GM12878 (cell line): ENCODE results near the gene GP5. TPM values are rescaled to one million over a fixed set of nuclear protein-coding genes. Genes with fewer than 3 reads are reported as not detected.

Experiments
- ATAC-seq: fragments of 200-7000 bp; cut with Tn5 transposase; 3 replicates; pipeline ENCODE4 v1.9.1; 2020; ENCODE audit warnings: mild to moderate bottlenecking, moderate library complexity
- BruUV-seq: library from RNA; stranded (reverse); fragments of 400-500 nt; replicated peaks from 2 replicates; lab custom pipeline; 2021; lab: Mats Ljungman, UMichigan
- CTCF ChIA-PET: fragments of 300-600 bp; sonication (Branson Sonifier 250); formaldehyde crosslinking; extraction: SDS; loops from one replicate; lab custom pipeline; 2021; ENCODE audit warnings: inconsistent platforms; lab: Yijun Ruan, JAX
- POLR2A ChIA-PET: fragments of 350-600 bp; formaldehyde crosslinking; extraction: SDS; loops from one replicate; lab custom pipeline; 2021; ENCODE audit warnings: inconsistent platforms; lab: Charles Lee
- RAD21 ChIA-PET: fragments of 300-600 bp; sonication (Branson Sonifier 250); formaldehyde crosslinking; loops from one replicate; lab custom pipeline; 2023; ENCODE audit warnings: antibody characterized with exemption; ENCODE audit not compliant: unreplicated experiment; lab: Charles Lee
- SMC1A ChIA-PET: fragments of 300-600 bp; sonication (Branson Sonifier 250); formaldehyde crosslinking; loops from one replicate; lab custom pipeline; 2023; ENCODE audit not compliant: unreplicated experiment, uncharacterized antibody; lab: Charles Lee
- DNase-seq: peaks from one replicate; pipeline ENCODE4 v3.0.0-alpha.2; 2011; ENCODE audit warnings: low read depth, low spot score
- FAIRE-seq: peaks from 3 replicates; lab custom pipeline; 2011; peaks lifted over from hg19 to GRCh38; lab: Jason Lieb, UNC
- H2AFZ ChIP-seq: 2 replicates; pipeline ENCODE4 v1.6.0; 2011; ENCODE audit warnings: low read depth, low read length, control low read depth; ENCODE audit not compliant: control insufficient read depth
- H3K27ac ChIP-seq: 2 replicates; pipeline ENCODE4 v1.5.1; 2011; ENCODE audit warnings: control low read depth; ENCODE audit not compliant: control insufficient read depth, insufficient read depth
- H3K27me3 ChIP-seq, 2 experiments: replicated peaks in 1 of 2; 2 replicates each; pipeline versions ENCODE4 v1.6.0 to v1.6.1; 2011; ENCODE audit warnings: low read length in 1 of 2; ENCODE audit not compliant: control insufficient read depth in 2 of 2, insufficient read depth in 2 of 2
- H3K36me3 ChIP-seq, 2 experiments: 2 replicates each; pipeline ENCODE4 v1.5.1; 2011; ENCODE audit warnings: low read length in 1 of 2; ENCODE audit not compliant: control insufficient read depth in 2 of 2, insufficient read depth in 2 of 2
- H3K4me1 ChIP-seq: 2 replicates; pipeline ENCODE4 v1.6.1; 2011; ENCODE audit warnings: mild to moderate bottlenecking, low read length, moderate library complexity, mixed read lengths; ENCODE audit not compliant: control insufficient read depth, insufficient read depth
- H3K4me2 ChIP-seq: 2 replicates; pipeline ENCODE4 v1.6.0; 2011; ENCODE audit warnings: control low read depth; ENCODE audit not compliant: control insufficient read depth, insufficient read depth
- H3K4me3 ChIP-seq: fragments of 200-600 bp; sonication (generic); 2 replicates; pipeline ENCODE4 v1.5.1; 2016
- H3K79me2 ChIP-seq: 2 replicates; pipeline ENCODE4 v1.6.0; 2011; ENCODE audit warnings: low read length; ENCODE audit not compliant: control insufficient read depth, insufficient read depth
- H3K9ac ChIP-seq: 2 replicates; pipeline ENCODE4 v1.8.0; 2011; ENCODE audit warnings: low read length, control low read depth, mixed read lengths; ENCODE audit not compliant: control insufficient read depth, insufficient read depth
- H3K9me3 ChIP-seq: replicated peaks from 3 replicates; pipeline ENCODE4 v1.5.1; 2011; ENCODE audit warnings: mild to moderate bottlenecking, low read length; ENCODE audit not compliant: control insufficient read depth, insufficient read depth
- H4K20me1 ChIP-seq: 2 replicates; pipeline ENCODE4 v1.6.0; 2011; ENCODE audit not compliant: control insufficient read depth, insufficient read depth
- BMI1 ChIP-seq: fragments of 450-650 bp; IDR thresholded peaks from 2 replicates; pipeline ENCODE4 v1.6.1; 2016; ENCODE audit warnings: mild to moderate bottlenecking, moderate library complexity, borderline replicate concordance
- FOXK2 ChIP-seq: fragments of 450-650 bp; IDR thresholded peaks from 2 replicates; pipeline ENCODE4 v1.6.1; 2017; ENCODE audit warnings: mild to moderate bottlenecking, moderate library complexity
- HDAC6 ChIP-seq: fragments of 200-600 bp; sonication (generic); IDR thresholded peaks from one replicate; pipeline ENCODE4 v1.8.0; 2017; ENCODE audit warnings: antibody characterized with exemption; ENCODE audit not compliant: unreplicated experiment
- MYB ChIP-seq: fragments of 150-350 bp; IDR thresholded peaks from 2 replicates; pipeline ENCODE4 v1.6.1; 2014; ENCODE audit warnings: mild to moderate bottlenecking, low read depth, low read length, borderline replicate concordance
- NRF1 ChIP-seq: conservative IDR thresholded peaks from 2 replicates; pipeline ENCODE4 v1.6.1; 2011; ENCODE audit warnings: mild to moderate bottlenecking, low read depth, low read length, improper control_type of control experiment
- POLR2AphosphoS5 ChIP-seq: IDR thresholded peaks from 2 replicates; pipeline ENCODE4 v1.6.1; 2011; ENCODE audit warnings: mild to moderate bottlenecking, low read length, inconsistent platforms
- RAD51 ChIP-seq: fragments of 450-650 bp; IDR thresholded peaks from 2 replicates; pipeline ENCODE4 v1.6.1; 2016; ENCODE audit warnings: moderate library complexity, mild to moderate bottlenecking, inconsistent platforms
- SRF ChIP-seq, 2 experiments: IDR thresholded peaks; 2 replicates each; pipeline ENCODE4 v1.6.1; 2011; ENCODE audit warnings: low read depth in 2 of 2, low read length in 2 of 2, mild to moderate bottlenecking in 1 of 2, moderate library complexity in 1 of 2
- ZNF687 ChIP-seq: fragments of 450-650 bp; IDR thresholded peaks from 2 replicates; pipeline ENCODE4 v1.6.1; 2017; ENCODE audit warnings: mild to moderate bottlenecking, moderate library complexity
- WGBS: methylation state at CpG from one replicate; pipeline ENCODE4 v1.1.6; 2016; ENCODE audit warnings: low lambda C conversion rate; ENCODE audit not compliant: insufficient replicate concordance, insufficient coverage; ENCODE audit errors: missing lambda C conversion rate; 5-methylcytosine and 5-hydroxymethylcytosine counted together
- in situ Hi-C: fragments of 300-500 bp; cut with MboI; formaldehyde crosslinking; loops from 9 replicates; pipeline ENCODE4 v1.14.3; 2018; ENCODE audit warnings: mixed read lengths
- intact Hi-C: fragments of 100-400 bp; cut with micrococcal nuclease; formaldehyde crosslinking; loops from one replicate; pipeline ENCODE4 v1.14.2; 2022; ENCODE audit not compliant: unreplicated experiment
- polyA plus RNA-seq, 11 experiments: library from polyadenylated mRNA; depleted of rRNA in 4 of 11; unstranded in 6 of 11; stranded (reverse) in 5 of 11; fragments of >200 nt; fragmentation: Nextera tagmentation in 4 of 11; fragmentation: Illumina TruSeq in 1 of 11; extraction: Ambion mirVana in 4 of 11; extraction: Trizol in 1 of 11; gene quantifications; 1 replicate in 1 of 11; 2 replicates in 10 of 11; pipeline versions ENCODE4 v1.2.1 to v1.2.3, GENCODE V29; 2011 to 2016; ENCODE audit warnings: inconsistent platforms in 2 of 11, missing spikeins in 2 of 11, low read depth in 1 of 11
- total RNA-seq, 4 experiments: library from RNA; depleted of rRNA in 3 of 4; stranded (reverse); fragments of >200 nt in 3 of 4; fragmentation: Illumina TruSeq in 1 of 4; extraction: Trizol in 1 of 4; gene quantifications; 2 replicates each; pipeline versions ENCODE4 v1.2.1 to v1.2.3, GENCODE V29; 2013 to 2021
- TF ChIP-seq, protein P1 (sequence below): fragments of 450-650 bp; IDR thresholded peaks from 2 replicates; pipeline ENCODE4 v1.6.1; 2016; ENCODE audit warnings: mild to moderate bottlenecking

GP5 gene
- total and polyA plus RNA-seq, 10 of the 15 experiments (the other 5 are each of a cell fraction or from before 2014, with no cell fraction given): not detected

- H2AFZ ChIP-seq: no peak overlapping the region
- ATAC-seq (no peak), DNase-seq (no peak), FAIRE-seq (no peak)
- no peak overlapping the region for H3K27ac ChIP-seq
- no peak overlapping the region for H3K4me2 ChIP-seq
- in situ Hi-C loops: no loop called here
- H3K79me2 ChIP-seq: no peaks in the 10 kb centered on the region
- intact Hi-C loops: no loop called here
- H3K9ac ChIP-seq: no peak overlapping the region
- H3K9me3 ChIP-seq: no peaks in the 10 kb centered on the region
- RAD21 ChIA-PET: no interaction called here
- no TSS peak for BruUV-seq
- CTCF ChIA-PET: interaction anchor here (1.0 kb wide), 1 partner anchor 12 kb away, joined by 3 read pairs; no protein-coding TSS in a partner anchor
- WGBS: over 99% methylated on average over 6 of the region's 6 CpGs
- no peak for TF ChIP-seq BMI1
- TF ChIP-seq SRF (IDR thresholded peaks at IDR 0.05; ENCODE audit: low read depth in 2 of 2, low read length in 2 of 2): no peak
- no peak for TF ChIP-seq HDAC6
- no peak for TF ChIP-seq MYB
- TF ChIP-seq, protein P1, sequence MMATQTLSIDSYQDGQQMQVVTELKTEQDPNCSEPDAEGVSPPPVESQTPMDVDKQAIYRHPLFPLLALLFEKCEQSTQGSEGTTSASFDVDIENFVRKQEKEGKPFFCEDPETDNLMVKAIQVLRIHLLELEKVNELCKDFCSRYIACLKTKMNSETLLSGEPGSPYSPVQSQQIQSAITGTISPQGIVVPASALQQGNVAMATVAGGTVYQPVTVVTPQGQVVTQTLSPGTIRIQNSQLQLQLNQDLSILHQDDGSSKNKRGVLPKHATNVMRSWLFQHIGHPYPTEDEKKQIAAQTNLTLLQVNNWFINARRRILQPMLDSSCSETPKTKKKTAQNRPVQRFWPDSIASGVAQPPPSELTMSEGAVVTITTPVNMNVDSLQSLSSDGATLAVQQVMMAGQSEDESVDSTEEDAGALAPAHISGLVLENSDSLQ: no peak
- no peak overlapping the region for H3K4me3 ChIP-seq
- H3K36me3 ChIP-seq: peaks cover 7 to 38% of the 10 kb centered on the region in 2 experiments; a peak in 3 of 4 replicates
- SMC1A ChIA-PET: interaction anchor here (1.4 to 1.9 kb wide), 2 partner anchors 9 to 32 kb away, joined by 4 to 7 read pairs; no protein-coding TSS in a partner anchor
- no peaks in the 10 kb centered on the region for H3K27me3 ChIP-seq
- POLR2A ChIA-PET: no interaction called here
- no peaks in the 10 kb centered on the region for H3K4me1 ChIP-seq
- no peaks in the 10 kb centered on the region for H4K20me1 ChIP-seq
Observed at GRCh38 chr3:194439881-194440550, 41.0 kb upstream of the GP5 start.

DNA sequence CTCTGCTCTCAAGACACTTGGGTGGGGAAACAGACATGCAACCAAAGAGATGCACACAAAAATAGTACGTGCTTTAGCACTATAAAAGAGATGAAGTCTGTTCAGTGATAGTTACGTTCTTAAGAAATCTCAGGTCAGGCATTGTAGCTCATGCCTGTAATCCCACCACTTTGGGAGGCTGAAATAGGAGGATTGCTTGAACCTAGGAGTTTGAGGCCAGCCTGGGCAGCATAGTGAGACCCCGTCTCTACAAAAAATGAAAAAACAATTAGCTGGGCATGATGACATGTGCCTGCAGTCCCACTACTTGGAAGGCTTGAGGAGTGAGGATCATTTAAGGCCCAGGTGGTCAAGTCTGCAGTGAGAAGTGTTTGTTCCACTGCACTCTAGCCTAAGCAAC lies 35.4 kb upstream of the GP5 start:
- SMC1A ChIA-PET: interaction anchor here (1.3 kb wide), 1 partner anchor 32 kb away, joined by 3 read pairs; no protein-coding TSS in a partner anchor
- intact Hi-C loops (no loop called here), in situ Hi-C loops (no loop called here)
- H3K36me3 ChIP-seq: peaks cover 1 to 38% of the 10 kb centered on the region in 2 experiments
- RAD21 ChIA-PET: no interaction called here
- no peak overlapping the region for H3K9ac ChIP-seq
- no peak overlapping the region for H3K4me3 ChIP-seq
- FAIRE-seq (no peak), DNase-seq (no peak), ATAC-seq (no peak)
- H3K4me1 ChIP-seq: no peaks in the 10 kb centered on the region
- no TSS peak for BruUV-seq
- no peak overlapping the region for H3K27ac ChIP-seq
- no peak overlapping the region for H3K4me2 ChIP-seq
- no peak overlapping the region for H2AFZ ChIP-seq
- no peaks in the 10 kb centered on the region for H3K79me2 ChIP-seq
- no peaks in the 10 kb centered on the region for H4K20me1 ChIP-seq
- no peaks in the 10 kb centered on the region for H3K27me3 ChIP-seq
- POLR2A ChIA-PET: no interaction called here
- no peaks in the 10 kb centered on the region for H3K9me3 ChIP-seq
- WGBS: 98% methylated on average over 3 of the region's 3 CpGs
- CTCF ChIA-PET: interaction anchor here (1.1 kb wide), 1 partner anchor 101 kb away, joined by 3 read pairs; no protein-coding TSS in a partner anchor
- TF ChIP-seq NRF1: no peak
- TF ChIP-seq FOXK2: no peak
- TF ChIP-seq, protein P1: no peak
- TF ChIP-seq POLR2AphosphoS5: no peak
- no peak for TF ChIP-seq ZNF687
- no peak for TF ChIP-seq RAD51
